ENCODE results near the gene AZU1.
"Not testable (repeated sequence)": the region's sequence is repeated elsewhere in the genome, so short reads cannot be mapped to it uniquely, and the experiment has no call there.

AZU1 gene

GRCh38 chr19:873561-874041 lies 46.0 kb downstream of the AZU1 start:
- no peak for DNase-seq (ENCODE audit: low read depth)

GRCh38 chr19:875265-875879 lies 47.7 kb downstream of the AZU1 start:
- DNase-seq (ENCODE audit: low read depth): no peak

GRCh38 chr19:876089-876488 lies 48.5 kb downstream of the AZU1 start:
- no peak for DNase-seq (ENCODE audit: low read depth)

DNA sequence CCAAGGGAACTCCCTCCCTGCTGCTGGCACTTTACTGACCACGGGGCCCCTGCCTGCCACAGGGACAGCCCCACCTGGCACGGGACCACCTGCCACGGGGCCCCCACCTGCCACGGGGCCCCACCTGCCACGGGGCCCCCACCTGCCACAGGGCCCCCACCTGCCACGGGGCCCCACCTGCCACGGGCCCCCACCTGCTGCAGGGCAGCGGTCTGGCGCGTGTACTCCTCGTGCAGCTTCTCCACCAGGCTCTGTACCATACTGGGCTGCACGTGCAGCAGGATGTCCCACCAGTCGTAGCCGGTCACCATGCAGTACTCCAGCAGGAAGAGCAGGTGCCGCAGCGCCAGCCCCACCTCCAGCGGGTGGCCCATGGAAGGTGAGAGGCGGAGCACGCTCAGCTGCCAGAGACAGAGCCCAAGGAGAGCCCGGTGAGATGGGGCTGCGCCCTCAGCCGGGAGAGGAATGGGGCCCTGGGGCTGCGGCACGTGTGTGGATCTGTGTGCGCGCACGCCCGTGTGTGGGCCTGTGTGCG lies 49.2 kb downstream of the AZU1 start:
- DNase-seq (ENCODE audit: low read depth): no peak

DNA sequence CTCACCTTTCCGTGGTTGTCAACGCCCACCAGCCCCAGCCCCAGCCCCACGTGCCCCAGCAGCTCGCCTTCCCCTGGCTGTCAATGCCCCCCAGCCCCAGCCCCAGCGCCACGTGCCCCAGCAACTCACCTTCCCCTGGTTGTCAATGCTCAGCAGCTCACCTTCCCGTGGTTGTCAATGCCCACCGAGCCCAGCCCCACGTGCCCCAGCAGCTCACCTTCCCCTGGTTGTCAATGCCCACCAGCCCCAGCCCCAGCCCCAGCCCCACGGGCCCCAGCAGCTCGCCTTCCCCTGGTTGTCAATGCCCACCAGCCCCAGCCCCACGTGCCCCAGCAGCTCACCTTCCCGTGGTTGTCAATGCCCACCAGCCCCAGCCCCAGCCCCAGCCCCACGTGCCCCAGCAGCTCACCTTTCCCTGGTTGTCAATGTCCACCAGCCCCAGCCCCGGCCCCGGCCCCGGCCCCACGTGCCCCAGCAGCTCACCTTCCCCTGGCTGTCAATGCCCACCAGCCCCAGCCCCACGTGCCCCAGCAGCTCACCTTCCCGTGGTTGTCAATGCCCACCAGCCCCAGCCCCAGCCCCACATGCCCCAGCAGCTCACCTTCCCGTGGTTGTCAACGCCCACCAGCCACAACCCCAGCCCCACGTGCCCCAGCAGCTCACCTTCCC lies 50.5 kb downstream of the AZU1 start:
- not testable (repeated sequence) for DNase-seq (ENCODE audit: low read depth)

DNA sequence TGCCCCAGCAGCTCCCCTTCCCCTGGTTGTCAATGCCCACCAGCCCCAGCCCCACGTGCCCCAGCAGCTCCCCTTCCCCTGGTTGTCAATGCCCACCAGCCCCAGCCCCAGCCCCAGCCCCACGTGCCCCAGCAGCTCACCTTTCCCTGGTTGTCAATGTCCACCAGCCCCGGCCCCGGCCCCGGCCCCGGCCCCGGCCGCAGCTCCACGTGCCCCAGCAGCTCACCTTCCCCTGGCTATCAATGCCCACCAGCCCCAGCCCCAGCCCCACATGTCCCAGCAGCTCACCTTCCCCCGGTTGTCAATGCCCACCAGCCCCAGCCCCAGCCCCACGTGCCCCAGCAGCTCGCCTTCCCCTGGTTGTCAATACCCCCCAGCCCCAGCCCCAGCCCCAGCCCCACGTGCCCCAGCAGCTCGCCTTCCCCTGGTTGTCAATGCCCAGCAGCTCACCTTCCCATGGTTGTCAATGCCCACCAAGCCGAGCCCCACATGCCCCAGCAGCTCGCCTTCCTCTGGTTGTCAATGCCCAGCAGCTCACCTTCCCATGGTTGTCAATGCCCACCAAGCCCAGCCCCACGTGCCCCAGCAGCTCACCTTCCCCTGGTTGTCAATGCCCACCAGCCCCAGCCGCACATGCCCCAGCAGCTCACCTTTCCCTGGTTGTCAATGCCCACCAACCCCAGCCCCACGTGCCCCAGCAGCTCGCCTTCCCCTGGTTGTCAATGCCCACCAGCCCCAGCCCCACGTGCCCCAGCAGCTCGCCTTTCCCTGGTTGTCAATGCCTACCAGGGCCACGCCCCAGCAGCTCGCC lies 51.3 kb downstream of the AZU1 start:
- not testable (repeated sequence) for DNase-seq (ENCODE audit: low read depth)

- no peak for DNase-seq (ENCODE audit: low read depth)
These were observed 52.2 kb downstream of the AZU1 start for GRCh38 chr19:879711-880438.

Measured in activated T-cell treated with anti-CD3 and anti-CD28 coated beads for 24 hours (primary cell).